Measurements from ENCODE around the gene SIX4.

SIX4 gene

GRCh38 chr14:60661721-60662120, 62.4 kb downstream of the SIX4 start:
- Mint-ChIP-seq H3K27me3 (peaks cover 17% of the 10 kb centered on the region), H3K4me1 (peaks cover 7% of the 10 kb centered on the region), H3K9me3 (no peaks in the 10 kb centered on the region), H3K4me3 (no peak overlapping the region), H3K27ac (no peak overlapping the region), H3K36me3 (no peaks in the 10 kb centered on the region)
- no peak for DNase-seq (ENCODE audit: low spot score in 2 of 2)
- no peak for ATAC-seq (ENCODE audit: low read depth)

Data from memory B cell (primary cell).